Bone marrow (tissue), 2 donors: ENCODE results near the gene GPC3.

Experiments
- DNase-seq, 2 donors: peaks; one replicate each; lab custom pipeline; 2025; lab: John Stamatoyannopoulos, UW

GPC3 gene

DNA sequence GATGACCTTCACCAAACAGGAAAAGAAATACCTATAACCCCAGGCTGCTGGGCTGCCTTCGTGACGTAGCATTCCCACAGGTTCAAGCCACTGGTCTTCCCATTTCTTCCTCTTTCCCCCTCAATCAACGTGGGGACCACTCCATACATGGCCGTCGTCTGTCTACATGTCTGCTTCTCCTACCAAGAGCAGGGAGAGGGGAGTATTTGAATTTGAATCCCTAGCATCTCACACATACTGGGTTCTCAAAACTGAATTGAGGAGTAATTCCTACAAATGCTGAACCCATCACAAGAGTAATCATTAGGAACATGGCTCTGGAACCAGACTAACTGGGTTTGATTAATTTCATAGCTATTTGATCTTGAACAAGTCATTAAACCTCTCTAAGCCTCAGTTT, 17.3 kb downstream of the GPC3 start:
- DNase-seq = no peak

DNA sequence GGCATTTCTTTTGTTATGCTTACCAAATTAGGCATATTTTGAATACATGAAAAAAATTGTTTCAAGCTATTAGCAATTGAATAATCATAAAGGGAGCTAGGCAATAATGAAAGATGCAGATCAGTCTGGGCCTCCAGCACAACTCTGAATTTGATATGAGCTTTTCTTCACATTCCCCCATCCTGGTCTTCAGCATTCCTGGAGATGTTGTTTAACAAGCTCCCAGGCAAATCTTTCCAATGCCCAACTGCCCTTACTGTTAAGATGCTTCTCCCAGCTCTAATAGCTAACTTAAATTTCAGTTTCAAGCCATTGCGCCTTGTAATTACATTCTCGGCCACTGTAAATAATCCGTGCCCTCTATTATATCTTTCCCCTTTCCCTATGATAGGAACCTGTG, 19.2 kb downstream of the GPC3 start:
- DNase-seq = no peak

- no peak for DNase-seq
These were observed 20.1 kb downstream of the GPC3 start for GRCh38 chrX:133965321-133965720.

DNA sequence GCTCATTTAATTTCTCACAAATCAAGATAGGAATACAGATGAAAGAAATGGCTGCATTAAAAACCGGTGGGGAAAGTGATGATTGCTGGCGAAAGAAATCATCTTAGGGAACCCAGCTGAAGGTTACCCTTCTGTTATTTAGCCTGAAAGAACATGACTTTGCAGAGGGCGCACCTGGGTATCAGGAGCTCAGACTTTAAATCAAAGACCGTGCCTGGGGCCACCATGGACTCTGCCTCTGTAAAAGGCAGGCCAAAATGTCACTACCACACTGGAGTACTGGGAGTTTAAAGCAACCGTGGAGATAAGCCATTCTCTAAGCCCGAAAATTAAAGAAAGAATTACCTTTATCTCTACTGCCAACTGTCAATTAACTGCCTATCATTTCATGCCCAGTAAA, 24.3 kb downstream of the GPC3 start:
- no peak for DNase-seq

- DNase-seq = no peak
These were observed 25.4 kb downstream of the GPC3 start for GRCh38 chrX:133959972-133960371.

GRCh38 chrX:133958997-133959688, 26.3 kb downstream of the GPC3 start:
- DNase-seq = no peak

GRCh38 chrX:133956570-133957340, 28.6 kb downstream of the GPC3 start:
- no peak for DNase-seq

DNA sequence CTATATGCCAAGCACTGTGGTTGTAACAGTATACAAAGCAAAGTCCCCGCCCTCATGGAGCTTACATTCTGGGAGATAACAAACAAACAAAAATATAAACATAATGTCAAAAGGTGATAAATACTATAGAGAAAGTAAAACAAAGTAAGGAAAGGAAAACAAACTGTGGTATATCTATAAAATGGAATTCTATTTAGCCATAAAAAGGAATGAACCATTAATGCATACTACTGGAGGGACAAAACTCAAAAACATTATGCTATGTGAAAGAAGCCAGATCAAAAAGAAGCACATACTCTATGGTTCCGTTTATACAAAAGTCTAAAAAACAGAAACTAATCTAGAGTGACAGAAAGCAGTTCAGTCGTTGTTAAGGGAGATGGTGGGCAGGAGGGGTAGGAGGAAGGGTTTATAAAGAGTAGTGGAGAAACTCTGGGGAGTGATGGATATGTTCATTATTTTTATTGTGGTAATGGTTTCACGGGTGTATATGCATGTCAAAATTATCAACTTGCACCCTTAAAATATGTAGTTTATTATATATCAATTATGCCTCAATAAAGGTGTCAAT, 31.5 kb downstream of the GPC3 start:
- DNase-seq = no peak

GRCh38 chrX:133953078-133953477, 32.3 kb downstream of the GPC3 start:
- no peak for DNase-seq

DNA sequence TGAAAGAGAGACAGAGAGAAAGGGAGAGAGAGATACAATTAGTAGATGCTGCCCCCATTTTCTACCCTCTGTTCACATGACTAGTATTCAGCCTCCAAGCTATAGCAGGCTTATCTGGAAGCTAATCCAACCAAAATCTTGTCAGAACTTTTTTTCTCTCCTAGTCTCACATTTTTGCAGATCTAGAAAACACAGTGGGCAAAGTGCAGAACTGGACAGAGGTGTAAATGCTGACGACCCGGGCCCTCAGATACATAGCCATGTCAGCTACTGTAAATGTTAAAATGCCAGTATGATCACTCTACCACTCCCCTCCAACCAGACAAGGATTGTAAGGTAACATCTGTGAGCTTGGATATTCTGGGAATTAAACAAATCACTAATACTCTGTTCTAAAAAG, 34.3 kb downstream of the GPC3 start:
- no peak for DNase-seq

DNA sequence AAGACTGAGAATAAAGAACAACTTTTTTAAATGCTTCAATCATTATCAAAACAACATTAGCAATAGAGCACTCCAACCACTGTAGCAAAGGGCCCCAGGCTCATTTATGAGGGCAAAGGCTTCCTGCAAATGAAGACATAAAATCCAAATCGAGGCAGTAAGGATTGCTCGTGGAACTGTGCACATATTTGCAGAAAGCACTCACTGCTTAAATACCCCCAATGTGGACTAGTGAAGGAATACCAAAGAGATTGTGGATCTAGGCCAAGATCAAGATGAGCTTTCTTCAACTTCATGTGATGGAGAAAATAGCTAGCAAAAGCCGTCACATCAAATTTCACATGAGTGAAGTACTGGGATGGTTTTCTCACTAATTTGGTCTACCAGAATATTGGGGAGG, 35.2 kb downstream of the GPC3 start:
- DNase-seq = no peak

- DNase-seq = no peak
These were observed 36.5 kb downstream of the GPC3 start for GRCh38 chrX:133948895-133949294.

GRCh38 chrX:133947996-133948395, 37.4 kb downstream of the GPC3 start:
- DNase-seq = no peak

DNA sequence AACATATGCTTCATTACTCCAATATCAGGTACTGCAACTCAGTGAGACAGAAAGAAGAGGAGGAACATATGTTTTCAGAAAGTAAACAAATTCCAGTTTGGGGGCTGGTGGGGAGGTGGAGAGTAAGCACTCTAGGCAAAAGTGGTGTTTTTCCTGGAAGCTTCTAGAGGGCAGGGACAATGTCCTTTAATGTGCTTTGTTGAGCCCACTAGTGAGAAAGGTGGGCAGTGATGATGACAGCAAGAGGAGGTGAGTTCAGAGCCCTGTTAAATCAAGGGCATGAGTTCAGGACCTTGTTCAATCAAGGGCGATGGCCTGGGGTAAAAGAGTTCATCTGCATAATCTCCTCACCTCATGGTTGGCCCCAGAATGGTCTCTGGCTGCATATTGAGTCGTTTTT, 38.4 kb downstream of the GPC3 start:
- DNase-seq = no peak

GRCh38 chrX:133943507-133943906, 41.9 kb downstream of the GPC3 start:
- no peak for DNase-seq

DNA sequence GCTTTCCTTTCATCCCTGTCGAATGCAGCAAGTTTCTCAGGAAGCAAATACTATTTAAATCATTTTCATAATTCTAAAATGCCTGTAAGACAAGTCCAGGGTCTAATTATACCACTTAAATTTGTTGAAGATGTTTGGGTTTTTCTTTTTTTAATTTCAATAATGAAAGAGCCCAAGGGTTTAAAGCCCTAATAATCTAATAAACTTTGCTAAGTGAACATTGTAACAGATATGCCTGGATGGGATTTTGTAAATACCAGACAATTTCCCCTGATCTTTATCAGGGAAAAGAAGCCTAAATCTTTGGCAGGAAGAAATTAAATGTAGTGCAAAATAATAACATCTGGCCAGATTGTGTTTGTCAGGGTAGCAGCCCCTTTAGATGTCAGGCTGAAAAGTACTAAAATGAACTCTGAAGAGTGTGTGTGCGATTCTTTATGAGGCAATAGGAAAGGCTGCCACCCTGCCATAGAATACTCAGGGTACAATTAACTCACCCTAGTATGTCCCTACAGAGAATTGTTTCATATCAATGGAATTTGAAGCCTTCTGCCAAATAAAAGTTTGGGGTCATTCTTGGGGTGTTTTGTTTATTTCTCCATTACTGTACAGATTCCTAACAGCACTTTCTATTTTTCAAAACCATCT, 45.6 kb downstream of the GPC3 start:
- no peak for DNase-seq

DNA sequence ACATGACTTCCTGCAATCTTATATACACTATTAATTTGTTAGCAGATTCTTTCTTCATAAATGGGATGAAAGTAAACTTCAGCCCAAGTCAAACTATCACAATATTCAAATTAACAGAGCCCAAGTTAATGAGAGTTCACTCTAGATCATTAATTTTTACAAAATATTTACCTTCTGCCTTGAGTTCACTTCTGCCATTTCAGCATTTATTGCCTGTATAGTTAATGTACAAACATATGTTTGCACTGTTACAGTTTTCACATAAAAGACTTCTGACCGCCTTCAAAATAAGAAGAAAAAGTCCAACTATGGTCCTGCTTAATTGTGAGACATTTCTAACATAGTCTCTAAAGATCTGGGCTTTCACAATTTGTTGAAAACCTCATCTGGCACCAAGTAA, 46.9 kb downstream of the GPC3 start:
- DNase-seq = no peak

DNA sequence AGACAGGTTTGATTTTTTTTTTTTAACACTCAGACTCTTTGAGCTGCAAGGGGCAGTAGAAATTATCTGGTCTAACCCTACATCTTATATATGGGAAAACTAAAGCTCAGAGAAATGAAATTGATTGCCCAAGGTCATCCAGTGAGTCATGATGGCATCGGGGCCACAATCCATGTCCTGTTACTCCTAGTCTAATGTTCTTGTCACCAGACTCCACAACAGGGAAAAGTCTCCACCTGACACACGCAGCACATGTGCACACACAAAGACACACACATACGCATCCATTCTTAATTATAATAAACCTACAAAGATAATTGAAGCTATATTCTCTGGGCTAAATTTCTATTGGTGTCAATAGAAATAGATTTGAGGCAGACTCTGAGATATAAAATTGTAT, 48.4 kb downstream of the GPC3 start:
- no peak for DNase-seq

- DNase-seq = no peak
These were observed 50.3 kb downstream of the GPC3 start for GRCh38 chrX:133935076-133935475.

DNA sequence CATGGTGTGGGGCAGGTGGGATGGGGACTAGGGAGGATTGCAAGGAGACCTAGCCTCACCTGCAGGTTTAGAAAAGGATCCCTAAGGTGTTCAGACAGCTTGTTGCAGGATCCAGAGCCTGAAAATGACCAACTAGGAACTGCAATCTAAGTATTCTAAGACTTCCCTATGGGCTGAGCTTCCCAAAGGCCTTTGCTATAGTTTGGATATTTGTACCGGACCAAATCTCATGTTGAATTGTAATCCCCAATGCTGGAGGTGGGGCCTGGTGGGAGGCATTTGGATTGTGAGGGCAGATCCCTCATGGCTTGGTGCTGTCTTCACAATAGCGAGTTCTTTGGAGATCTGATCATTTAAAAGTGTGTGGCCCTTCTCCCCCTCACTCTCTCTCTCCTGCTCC, 52.1 kb downstream of the GPC3 start:
- DNase-seq = no peak

GRCh38 chrX:133929836-133930464, 55.4 kb downstream of the GPC3 start:
- DNase-seq = no peak

DNA sequence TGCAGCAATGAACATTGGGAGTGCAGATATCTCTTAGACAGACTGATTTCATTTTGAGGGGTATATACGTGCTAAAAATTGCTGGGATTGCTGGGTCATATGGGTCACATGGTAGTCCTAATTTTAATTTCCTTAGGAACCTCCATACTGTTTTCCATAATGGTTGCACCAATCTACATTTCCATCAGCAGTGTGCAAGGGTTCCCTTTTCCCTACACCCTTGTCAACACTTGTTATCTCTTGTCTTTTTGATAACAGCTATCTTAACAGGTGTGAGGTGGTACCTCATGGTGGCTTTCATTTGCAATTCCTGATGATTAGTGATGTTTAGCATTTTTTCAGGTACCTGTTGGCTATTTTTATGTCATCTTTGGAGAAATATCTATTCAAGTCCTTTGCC, 57.0 kb downstream of the GPC3 start:
- DNase-seq = no peak
